ENCODE data around the gene SAMD14.

DNA sequence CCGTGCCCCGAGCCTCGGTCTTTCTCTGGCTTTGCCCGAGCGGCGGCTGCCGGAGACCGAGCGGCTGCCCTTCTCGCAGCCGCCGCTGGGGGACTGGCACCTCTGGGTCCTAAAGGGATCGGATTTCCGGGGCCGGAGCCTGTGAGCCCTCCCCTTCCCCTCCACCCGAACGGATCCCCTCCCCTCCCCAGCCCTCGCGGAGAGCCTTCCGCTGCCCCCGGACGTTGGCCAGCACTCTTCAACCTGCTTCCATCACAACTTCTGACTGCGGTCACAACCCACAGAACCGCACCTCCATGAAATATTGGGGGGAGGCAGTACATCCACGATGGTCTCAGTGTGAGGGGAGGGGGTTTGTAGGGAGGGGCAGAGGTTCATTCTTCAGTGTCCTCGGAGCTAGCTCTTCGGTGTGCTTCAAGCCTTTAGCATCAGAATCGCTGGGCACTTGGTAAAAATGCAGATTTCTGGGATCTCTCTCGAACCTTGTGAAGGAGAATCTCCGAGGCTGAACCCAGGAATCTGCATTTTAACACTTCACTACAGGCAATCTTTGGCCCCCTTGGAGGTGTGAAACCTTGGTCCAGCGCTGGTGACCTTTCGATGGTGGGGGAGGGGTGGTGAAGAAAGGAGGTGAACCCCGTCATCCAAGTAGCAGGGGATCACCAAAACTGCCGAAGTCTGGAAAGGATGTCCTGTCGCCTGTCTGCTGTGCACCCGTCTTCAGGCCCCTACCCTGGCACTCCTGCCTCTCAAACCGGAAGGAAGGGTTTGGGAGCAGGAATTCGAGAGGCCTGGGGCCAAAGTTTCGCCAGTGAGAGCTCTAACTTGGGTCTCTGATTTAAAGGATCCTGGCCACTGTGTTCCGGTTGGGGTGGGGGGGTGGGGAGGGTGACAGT lies 21.3 kb upstream of the SAMD14 start:
- TF ChIP-seq, protein P1, sequence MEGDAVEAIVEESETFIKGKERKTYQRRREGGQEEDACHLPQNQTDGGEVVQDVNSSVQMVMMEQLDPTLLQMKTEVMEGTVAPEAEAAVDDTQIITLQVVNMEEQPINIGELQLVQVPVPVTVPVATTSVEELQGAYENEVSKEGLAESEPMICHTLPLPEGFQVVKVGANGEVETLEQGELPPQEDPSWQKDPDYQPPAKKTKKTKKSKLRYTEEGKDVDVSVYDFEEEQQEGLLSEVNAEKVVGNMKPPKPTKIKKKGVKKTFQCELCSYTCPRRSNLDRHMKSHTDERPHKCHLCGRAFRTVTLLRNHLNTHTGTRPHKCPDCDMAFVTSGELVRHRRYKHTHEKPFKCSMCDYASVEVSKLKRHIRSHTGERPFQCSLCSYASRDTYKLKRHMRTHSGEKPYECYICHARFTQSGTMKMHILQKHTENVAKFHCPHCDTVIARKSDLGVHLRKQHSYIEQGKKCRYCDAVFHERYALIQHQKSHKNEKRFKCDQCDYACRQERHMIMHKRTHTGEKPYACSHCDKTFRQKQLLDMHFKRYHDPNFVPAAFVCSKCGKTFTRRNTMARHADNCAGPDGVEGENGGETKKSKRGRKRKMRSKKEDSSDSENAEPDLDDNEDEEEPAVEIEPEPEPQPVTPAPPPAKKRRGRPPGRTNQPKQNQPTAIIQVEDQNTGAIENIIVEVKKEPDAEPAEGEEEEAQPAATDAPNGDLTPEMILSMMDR (IDR thresholded peaks at IDR 0.05), result peak in 2 of 3 donors; percentile 52 to 68
- TF ChIP-seq EP300 (IDR thresholded peaks at IDR 0.05), result no peak

Data from ovary (tissue), 3 donors.